ENCODE results near the gene MITD1.

GRCh38 chr2:99169534-99169933 is 11.3 kb downstream of the MITD1 start:
- no peak for TF ChIP-seq CTCF (IDR thresholded peaks at IDR 0.05)
- TF ChIP-seq POLR2A (IDR thresholded peaks at IDR 0.05): no peak

All from testis (tissue), 2 donors.